HG02981 (cell line): ENCODE results near the gene NOL4L.
"Not testable (repeated sequence)": the region's sequence is repeated elsewhere in the genome, so short reads cannot be mapped to it uniquely, and the experiment has no call there.

Experiments used
- ATAC-seq: cut with Tn5 transposase; IDR thresholded peaks from one replicate; pipeline ENCODE4 v1.9.1; 2021; ENCODE audit warnings: mild to moderate bottlenecking, moderate library complexity; ENCODE audit not compliant: unreplicated experiment

The NOL4L gene

DNA sequence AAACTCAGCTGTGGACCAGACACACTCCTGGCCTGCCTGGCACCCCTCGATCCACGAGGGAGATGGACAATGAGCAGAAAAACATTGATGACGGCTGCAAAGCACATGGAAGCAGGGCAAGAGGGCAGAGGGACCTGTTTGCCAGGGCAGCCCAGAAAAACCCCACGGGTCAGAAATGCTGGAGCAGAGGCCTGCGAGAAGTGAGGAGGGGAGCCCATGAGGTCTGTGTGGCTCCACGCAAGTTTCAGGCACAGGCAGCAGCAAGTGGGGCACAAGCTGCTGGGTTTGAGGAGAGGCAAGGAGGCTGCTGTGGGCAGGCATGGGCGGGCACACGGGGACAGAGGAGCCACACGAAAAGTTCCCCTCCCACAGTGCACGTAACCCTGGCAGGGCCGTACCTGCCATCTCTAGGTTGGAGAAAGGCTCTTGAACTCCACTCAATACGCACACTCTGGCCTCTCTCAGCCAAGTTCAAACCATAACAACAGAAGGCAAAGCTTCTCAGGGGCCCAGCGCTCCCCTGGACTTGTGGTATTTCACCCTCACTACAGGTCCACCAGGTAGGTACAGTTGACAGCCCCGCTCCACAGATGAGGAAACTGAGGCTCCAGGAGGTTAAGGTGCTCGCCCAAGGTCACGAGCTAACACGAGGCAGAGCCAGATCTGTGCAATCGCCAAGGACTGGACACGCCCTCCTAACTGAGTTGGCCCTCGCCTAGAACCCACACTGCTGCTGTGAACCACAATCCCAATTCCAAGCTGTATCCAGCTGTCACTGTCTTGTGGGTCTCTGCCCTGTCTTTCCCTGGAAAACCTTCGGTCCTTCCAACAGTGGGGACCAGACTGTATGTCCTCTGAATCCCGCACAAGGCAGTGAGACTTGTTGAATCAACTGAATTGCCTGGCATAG is 108.2 kb downstream of the NOL4L start:
- ATAC-seq, result no peak

GRCh38 chr20:32474967-32475811 is 109.9 kb downstream of the NOL4L start:
- no peak for ATAC-seq

- ATAC-seq, result no peak
These were observed 110.5 kb downstream of the NOL4L start for GRCh38 chr20:32474717-32474966.

GRCh38 chr20:32474009-32474716 is 111.0 kb downstream of the NOL4L start:
- no peak for ATAC-seq

DNA sequence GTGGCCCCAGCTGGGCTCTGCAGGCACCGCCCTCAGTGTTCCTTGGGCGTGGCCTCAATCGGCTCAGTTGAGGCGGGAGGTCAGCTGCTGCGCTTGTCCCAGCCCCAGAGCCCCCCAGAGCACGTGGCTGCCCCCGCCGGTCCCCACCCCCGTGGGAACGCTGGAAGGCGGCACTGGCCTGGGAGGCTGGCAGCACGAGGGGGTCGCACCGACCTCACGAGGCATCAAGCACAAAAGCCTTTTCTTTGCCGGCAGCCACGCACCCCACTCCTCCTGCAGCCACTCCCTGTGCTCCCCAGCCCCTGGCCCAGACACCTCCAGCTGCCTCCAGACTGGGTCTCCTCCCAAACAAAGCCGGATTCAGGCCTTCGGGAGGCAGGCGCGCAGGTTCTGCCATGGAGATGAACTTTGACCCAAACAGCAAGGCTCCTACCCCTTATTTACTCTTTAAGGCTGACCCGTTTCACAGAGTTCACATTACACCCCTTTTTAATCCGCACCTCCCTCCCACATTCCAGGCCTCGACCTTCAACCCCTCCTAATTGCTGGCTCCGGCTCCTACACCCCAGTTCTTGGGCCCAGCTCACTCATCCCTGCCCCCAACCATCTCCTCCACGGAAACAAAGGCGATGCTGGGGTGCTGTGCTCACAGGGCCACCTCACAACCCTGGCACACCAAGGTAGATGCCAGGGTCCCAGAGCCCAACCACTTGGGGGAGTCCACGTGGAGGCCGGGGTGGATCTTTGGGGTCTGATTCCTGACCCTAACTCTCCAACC is 111.7 kb downstream of the NOL4L start:
- ATAC-seq, result no peak

- ATAC-seq, result no peak
These were observed 112.4 kb downstream of the NOL4L start for GRCh38 chr20:32472581-32473207.

- ATAC-seq, result no peak
These were observed 114.2 kb downstream of the NOL4L start for GRCh38 chr20:32470940-32471339.

DNA sequence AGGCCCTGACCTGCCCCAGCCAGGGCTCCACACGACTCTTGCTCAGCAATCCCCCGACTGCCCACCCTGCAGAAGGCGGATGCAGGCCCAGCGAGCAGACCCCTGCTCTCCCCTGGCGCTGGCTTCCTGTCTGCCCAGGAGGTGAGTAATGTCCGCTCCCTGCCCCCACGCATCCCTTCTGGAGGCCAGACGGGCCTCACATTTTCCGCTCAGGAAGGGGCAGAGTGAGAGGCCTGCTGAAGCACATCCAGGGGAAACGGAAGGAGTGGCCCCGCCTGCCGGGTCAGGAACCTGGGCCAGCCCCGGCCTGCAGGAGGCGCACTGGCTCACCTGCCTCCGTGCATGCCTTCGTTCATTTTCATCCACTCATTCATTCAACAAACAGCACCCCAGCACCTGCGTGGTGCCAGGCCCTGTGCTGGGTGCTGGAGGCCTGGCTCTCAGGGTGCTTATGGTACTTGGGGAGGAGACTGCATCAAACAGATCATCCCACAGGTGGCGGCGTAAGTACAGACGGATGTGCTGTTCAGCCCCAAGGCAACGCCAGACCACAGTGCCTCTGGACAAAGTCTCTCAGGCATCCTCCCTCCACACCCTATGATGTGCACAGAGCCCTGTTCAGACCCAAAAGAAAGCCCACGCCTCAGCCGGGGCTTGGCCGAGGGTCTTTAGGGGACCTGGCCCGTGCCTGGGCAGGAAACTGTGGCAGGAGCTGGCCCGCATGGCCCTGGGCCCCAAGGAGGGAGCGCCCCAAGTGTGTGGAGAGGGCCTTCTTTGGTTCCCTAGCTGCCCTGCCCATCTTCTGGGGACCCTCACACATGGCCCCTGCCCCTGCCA is 114.9 kb downstream of the NOL4L start:
- ATAC-seq, result no peak

DNA sequence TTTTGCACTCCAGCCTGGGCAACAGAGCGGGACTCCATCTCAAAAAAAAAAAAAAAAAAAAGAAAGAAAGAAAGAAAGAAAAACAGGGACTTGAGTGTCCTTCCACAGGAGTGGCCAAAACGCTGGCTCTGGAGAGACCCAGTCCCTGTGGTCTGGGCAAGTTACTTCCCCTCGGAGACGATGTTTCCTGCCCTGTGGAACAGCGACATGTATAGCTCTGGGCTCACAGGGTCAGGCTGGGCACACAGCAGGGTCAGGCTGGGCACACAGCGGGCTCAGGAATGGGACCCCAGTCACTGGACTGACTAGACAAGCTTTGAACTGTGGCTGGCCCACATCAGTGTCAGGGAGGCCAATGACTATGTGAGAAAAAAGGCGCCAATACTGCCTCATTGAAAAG is 116.3 kb downstream of the NOL4L start:
- ATAC-seq, result no peak

DNA sequence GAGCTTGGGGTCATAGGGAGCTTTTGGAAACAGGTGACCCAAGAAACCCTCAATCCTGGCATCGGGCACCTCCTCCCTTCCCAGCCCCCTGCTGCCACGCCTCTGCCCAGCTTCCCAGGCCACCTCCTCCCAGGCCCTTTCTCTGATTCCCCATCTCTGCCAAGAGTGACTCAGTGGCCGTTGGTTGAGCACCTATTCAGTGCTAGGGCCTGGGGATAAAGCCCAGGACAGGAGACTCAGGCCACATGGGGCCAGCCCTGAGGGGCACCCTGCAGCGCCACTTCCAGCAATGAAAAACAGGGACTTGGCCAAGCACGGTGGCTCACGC is 116.9 kb downstream of the NOL4L start:
- ATAC-seq, result no peak

DNA sequence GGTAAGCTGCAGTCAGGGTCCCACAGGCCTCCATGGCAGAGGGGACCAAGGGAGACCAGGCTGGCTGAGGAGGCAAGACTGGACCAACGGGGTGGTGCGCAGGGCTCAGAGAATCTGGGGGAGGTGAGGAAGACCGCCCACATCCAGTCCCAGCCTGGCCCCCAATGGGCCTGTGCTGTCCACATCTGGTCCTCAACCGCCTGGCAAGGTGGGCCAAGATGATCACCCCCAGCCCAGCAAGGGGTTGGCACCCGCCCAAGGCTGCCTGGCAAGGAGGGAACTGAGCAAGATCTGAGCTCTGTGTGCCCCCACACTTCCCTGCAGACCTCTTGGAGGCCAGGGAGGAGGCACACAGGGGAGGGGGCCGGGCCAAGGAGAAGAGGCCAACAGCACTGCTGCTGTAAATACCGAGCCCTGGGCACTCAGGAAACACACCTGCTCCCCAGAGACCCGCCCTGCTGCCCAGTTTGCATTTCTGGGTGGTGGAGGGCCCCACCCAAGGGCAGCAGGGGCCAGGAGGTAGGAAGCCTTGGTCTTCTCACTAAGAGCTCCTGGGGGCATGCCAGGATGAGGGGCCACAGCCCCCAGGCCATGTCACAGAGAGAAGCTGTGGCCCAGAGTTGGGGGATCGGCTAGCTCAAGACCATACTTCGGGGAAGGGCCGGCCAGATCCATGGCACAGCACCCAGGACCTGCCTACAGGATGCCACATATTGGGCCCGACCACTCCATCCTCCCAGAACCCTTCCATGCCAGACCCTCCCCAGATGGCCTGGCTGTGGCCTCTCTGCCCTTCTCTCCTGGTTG is 117.4 kb downstream of the NOL4L start:
- ATAC-seq, result no peak

GRCh38 chr20:32466739-32467505 is 118.2 kb downstream of the NOL4L start:
- ATAC-seq, result no peak

DNA sequence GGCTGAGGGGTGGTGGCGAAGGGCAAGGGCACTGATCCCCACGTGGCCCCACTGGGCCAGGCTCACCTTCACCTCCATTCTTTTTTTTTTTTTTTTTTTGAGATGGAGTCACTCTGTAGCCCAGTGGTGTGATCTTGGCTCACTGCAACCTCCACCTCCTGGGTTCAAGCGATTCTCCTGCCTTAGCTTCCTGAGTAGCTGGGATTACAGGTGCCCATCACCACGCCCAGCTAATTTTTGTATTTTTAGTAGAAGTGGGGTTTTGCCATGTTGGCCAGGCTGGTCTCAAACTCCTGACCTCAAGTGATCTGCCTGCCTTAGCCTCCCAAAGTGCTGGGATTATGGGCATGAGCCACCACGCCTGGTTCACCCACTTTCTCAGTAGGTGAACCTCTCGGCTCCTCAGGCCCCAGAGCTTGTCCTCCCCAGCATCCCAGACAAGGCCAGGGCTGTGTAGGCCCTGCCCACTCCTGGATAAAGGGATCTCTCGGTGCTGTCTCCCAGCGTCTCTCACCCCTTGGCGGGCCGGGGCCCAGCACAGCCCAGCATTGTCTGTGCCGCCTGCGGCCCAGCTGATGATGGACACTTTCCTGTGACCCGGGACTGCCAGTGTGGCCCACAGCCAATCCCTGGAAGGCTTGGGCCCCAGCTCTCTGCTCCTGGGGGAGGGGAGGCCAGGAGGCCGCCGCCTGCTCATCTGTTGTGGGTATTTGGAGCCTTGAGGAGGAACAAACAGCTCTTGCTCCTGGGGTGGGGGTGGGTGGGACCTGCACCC is 119.0 kb downstream of the NOL4L start:
- not testable (repeated sequence) for ATAC-seq

GRCh38 chr20:32465092-32465900 is 119.8 kb downstream of the NOL4L start:
- ATAC-seq, result no peak

DNA sequence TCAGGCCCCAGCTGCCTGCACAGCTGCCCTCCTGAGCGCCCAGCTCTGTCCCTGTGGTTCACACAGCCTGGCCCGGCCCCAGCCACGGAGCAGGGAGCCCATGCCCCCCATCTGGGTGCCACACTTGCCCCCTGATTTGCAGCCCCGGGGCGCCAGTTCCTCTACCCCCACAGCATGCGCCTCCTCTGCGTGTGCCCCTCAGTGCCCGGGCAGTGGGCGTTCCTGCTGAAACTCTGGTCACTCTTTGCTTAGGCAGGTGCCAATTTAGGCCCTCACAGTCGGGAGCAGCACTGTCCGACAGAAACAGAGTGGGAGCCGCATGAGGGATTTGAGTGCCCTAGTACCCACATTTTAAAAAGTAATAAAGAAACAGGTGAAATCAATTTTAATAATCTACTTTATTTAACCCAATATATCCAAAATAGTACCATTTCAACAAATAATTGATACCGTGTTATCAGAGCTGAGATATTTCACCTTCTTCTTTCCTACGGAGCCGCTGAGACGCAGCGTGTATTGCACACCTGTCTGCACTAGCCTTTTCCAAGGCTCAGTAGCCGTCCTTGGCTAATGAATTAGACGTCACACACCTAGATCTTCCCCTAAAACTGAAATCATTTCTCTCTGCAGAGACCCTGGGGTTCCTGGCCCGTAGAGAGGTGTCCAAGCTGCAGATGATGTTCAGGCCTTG is 120.6 kb downstream of the NOL4L start:
- no peak for ATAC-seq
